Caco-2 (cell line): ENCODE data around the gene POLD1. TPM values are rescaled to one million over a fixed set of nuclear protein-coding genes. Genes with fewer than 3 reads are reported as not detected.

Experiments used
- BruUV-seq: library from RNA; stranded (reverse); fragments of 400-500 nt; replicated peaks from 2 replicates; lab custom pipeline; 2021; lab: Mats Ljungman, UMichigan
- CTCF ChIA-PET: fragments of 300-600 bp; sonication (Branson Sonifier 250); formaldehyde crosslinking; loops from one replicate; lab custom pipeline; 2022; ENCODE audit warnings: antibody characterized with exemption; lab: Charles Lee
- POLR2A ChIA-PET: fragments of 300-600 bp; sonication (Branson Sonifier 250); formaldehyde crosslinking; loops from one replicate; lab custom pipeline; 2022; ENCODE audit warnings: antibody characterized with exemption; lab: Charles Lee
- DNase-seq, 2 experiments: peaks; one replicate each; pipeline versions ENCODE4 v3.0.0 to v3.0.0-alpha.2; 2020 to 2022
- H3K27me3 ChIP-seq: replicated peaks from 2 replicates; pipeline ENCODE4 v1.6.0; 2011; ENCODE audit warnings: low read length; ENCODE audit not compliant: control insufficient read depth, insufficient read depth
- H3K36me3 ChIP-seq: 2 replicates; pipeline ENCODE4 v1.5.1; 2011; ENCODE audit warnings: low read length; ENCODE audit not compliant: control insufficient read depth, insufficient read depth
- H3K4me1 ChIP-seq: fragments of 250-450 bp; sonication (Bioruptor Pico); 2 replicates; pipeline ENCODE4 v1.5.1; 2020; ENCODE audit warnings: mild to moderate bottlenecking
- H3K4me3 ChIP-seq: 2 replicates; pipeline ENCODE4 v1.5.1; 2011; ENCODE audit warnings: low read depth, mild to moderate bottlenecking, control low read depth, low read length
- H3K9me3 ChIP-seq: fragments of 250-450 bp; sonication (Bioruptor Pico); 2 replicates; pipeline ENCODE4 v1.5.1; 2020; ENCODE audit warnings: mild to moderate bottlenecking, moderate library complexity
- H3K27ac Mint-ChIP-seq: one replicate; pipeline ENCODE4 v1.8.0; 2022; ENCODE audit warnings: mixed read lengths; ENCODE audit not compliant: unreplicated experiment
- H3K27me3 Mint-ChIP-seq: one replicate; pipeline ENCODE4 v1.8.0; 2022; ENCODE audit warnings: mixed read lengths; ENCODE audit not compliant: insufficient read depth, unreplicated experiment
- H3K36me3 Mint-ChIP-seq: one replicate; pipeline ENCODE4 v1.8.0; 2022; ENCODE audit warnings: mild to moderate bottlenecking, mixed read lengths; ENCODE audit not compliant: insufficient read depth, unreplicated experiment
- H3K4me1 Mint-ChIP-seq: one replicate; pipeline ENCODE4 v1.8.0; 2022; ENCODE audit warnings: low read depth, mixed read lengths; ENCODE audit not compliant: unreplicated experiment
- H3K4me3 Mint-ChIP-seq: one replicate; pipeline ENCODE4 v1.8.0; 2022; ENCODE audit warnings: mild to moderate bottlenecking, moderate library complexity, mixed read lengths; ENCODE audit not compliant: unreplicated experiment
- H3K9me3 Mint-ChIP-seq: one replicate; pipeline ENCODE4 v1.8.0; 2022; ENCODE audit warnings: mixed read lengths; ENCODE audit not compliant: unreplicated experiment
- intact Hi-C: fragments of 100-400 bp; cut with micrococcal nuclease; formaldehyde crosslinking; loops from one replicate; pipeline ENCODE4 v1.10.0; 2022; ENCODE audit not compliant: unreplicated experiment
- total RNA-seq: library from RNA; stranded (reverse); gene quantifications from 2 replicates; pipeline ENCODE4 v1.2.3, GENCODE V29; 2022
- TF ChIP-seq, protein P1 (sequence below), 2 experiments: fragments of 200-600 bp in 1 of 2; IDR thresholded peaks; 1 replicate in 1 of 2; 2 replicates in 1 of 2; pipeline versions ENCODE4 v1.5.1 to v1.8.0; 2011 to 2022; ENCODE audit warnings: antibody characterized with exemption in 1 of 2, control low read depth in 1 of 2, inconsistent platforms in 1 of 2, low read depth in 1 of 2, low read length in 1 of 2, mild to moderate bottlenecking in 1 of 2, moderate library complexity in 1 of 2; ENCODE audit not compliant: insufficient read depth in 1 of 2, severe bottlenecking in 1 of 2, unreplicated experiment in 1 of 2

POLD1 gene
- total RNA-seq, 1 experiment from 2014 or later: 128 TPM

DNA sequence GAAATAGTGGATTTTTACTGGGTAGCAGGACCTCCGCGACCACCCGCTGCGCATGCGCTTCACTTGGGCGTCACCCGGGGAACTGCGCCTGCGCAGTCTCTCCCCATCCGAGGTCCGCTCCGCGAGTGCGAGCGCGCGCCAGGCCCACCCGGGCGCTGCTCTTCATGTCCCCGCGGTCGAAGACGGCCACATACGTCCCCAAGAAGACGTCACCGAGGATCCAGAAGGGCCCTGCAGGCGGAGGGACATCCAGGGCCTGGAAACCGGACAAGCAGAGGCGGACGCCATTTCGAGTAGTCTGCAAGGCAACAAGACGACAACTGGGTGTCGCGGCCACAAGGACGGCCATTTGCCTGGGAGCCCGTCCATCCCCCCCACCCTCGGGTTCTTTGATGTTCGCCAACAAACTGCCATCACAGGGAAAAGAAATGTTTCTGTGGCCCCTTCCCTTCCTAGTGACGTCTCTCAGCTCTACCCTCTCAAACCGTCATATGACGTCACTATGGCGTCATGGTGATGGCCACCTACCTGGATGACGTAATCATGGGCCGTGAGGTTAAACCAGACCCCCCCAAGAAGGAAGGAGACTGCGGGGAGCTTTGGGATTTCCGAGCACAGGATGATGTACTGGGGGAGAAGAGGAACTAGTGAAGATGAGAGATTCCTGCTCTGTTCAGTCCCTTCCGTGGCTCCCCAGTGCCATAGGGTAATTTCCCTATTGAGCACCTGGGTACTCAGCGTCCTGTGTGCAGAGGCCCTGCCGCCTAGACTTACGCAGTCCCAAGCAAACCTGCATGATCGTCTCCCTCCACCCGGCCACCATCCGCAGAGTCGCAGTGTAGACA lies 25.4 kb upstream of the POLD1 start:
- no TSS peak for BruUV-seq
- Mint-ChIP-seq H3K4me1 (peaks cover 5% of the 10 kb centered on the region), H3K27ac (no peak overlapping the region), H3K36me3 (peaks cover 5% of the 10 kb centered on the region), H3K9me3 (no peaks in the 10 kb centered on the region), H3K4me3 (no peak overlapping the region), H3K27me3 (peaks cover 3% of the 10 kb centered on the region)
- intact Hi-C loops: loop anchor here (10.0 kb wide), 1 partner anchor 346 kb away; no protein-coding TSS in a partner anchor
- no peaks in the 10 kb centered on the region for H3K27me3 ChIP-seq
- H3K9me3 ChIP-seq: no peaks in the 10 kb centered on the region
- TF ChIP-seq, protein P1, sequence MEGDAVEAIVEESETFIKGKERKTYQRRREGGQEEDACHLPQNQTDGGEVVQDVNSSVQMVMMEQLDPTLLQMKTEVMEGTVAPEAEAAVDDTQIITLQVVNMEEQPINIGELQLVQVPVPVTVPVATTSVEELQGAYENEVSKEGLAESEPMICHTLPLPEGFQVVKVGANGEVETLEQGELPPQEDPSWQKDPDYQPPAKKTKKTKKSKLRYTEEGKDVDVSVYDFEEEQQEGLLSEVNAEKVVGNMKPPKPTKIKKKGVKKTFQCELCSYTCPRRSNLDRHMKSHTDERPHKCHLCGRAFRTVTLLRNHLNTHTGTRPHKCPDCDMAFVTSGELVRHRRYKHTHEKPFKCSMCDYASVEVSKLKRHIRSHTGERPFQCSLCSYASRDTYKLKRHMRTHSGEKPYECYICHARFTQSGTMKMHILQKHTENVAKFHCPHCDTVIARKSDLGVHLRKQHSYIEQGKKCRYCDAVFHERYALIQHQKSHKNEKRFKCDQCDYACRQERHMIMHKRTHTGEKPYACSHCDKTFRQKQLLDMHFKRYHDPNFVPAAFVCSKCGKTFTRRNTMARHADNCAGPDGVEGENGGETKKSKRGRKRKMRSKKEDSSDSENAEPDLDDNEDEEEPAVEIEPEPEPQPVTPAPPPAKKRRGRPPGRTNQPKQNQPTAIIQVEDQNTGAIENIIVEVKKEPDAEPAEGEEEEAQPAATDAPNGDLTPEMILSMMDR (IDR thresholded peaks at IDR 0.05; ENCODE audit: insufficient read depth in 1 of 2, low read depth in 1 of 2, low read length in 1 of 2, severe bottlenecking in 1 of 2, unreplicated experiment in 1 of 2): no peak
- no peak overlapping the region for H3K4me3 ChIP-seq
- H3K4me1 ChIP-seq: no peaks in the 10 kb centered on the region
- CTCF ChIA-PET: no interaction called here
- POLR2A ChIA-PET: no interaction called here
- DNase-seq: no peak
- no peaks in the 10 kb centered on the region for H3K36me3 ChIP-seq

DNA sequence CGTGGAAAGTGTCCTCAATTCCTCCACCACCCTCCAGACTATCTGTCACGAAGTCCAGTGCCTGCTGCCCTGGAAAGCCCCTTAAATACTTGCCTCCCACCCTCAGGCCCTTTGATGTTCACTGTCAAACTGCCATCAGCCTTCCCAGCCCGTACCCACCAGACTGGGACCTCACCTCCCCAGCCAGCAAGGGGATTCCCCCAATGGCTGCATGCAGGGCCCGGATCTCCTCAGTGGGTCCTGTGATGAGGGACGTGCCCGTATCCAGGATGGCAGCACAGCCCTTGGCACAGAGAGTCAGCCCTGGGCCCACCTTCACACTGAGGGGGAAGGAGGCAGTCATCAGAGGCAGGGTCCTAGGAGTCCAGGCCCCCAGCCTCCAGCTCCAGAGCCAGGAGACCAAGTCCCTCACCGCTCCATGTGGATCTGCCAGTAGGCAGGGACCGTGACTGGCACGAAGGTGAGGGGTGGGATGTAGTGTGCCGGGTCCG lies 24.8 kb upstream of the POLD1 start:
- BruUV-seq: no TSS peak

More for the DNA sequence above, 24.8 kb upstream of the POLD1 start:
- H3K4me1 Mint-ChIP-seq: peaks cover 5% of the 10 kb centered on the region
- H3K27ac Mint-ChIP-seq: no peak overlapping the region
- POLR2A ChIA-PET: no interaction called here
- no peaks in the 10 kb centered on the region for H3K36me3 ChIP-seq
- no peaks in the 10 kb centered on the region for H3K4me1 ChIP-seq
- no peaks in the 10 kb centered on the region for H3K27me3 ChIP-seq
- no peak overlapping the region for H3K4me3 Mint-ChIP-seq
- no peaks in the 10 kb centered on the region for H3K9me3 ChIP-seq
- CTCF ChIA-PET: no interaction called here
- DNase-seq: no peak
- no peak overlapping the region for H3K4me3 ChIP-seq
- peaks cover 3% of the 10 kb centered on the region for H3K27me3 Mint-ChIP-seq
- no peaks in the 10 kb centered on the region for H3K9me3 Mint-ChIP-seq
- intact Hi-C loops: loop anchor here (10.0 kb wide), 1 partner anchor 345 kb away; no protein-coding TSS in a partner anchor
- H3K36me3 Mint-ChIP-seq: peaks cover 5% of the 10 kb centered on the region
- TF ChIP-seq, protein P1 (IDR thresholded peaks at IDR 0.05; ENCODE audit: insufficient read depth in 1 of 2, low read depth in 1 of 2, low read length in 1 of 2, severe bottlenecking in 1 of 2, unreplicated experiment in 1 of 2): no peak
